IMR-90 (cell line): Measurements from ENCODE around the gene ELL. TPM values are rescaled to one million over a fixed set of nuclear protein-coding genes. Genes with fewer than 3 reads are reported as not detected.

Experiments
- ATAC-seq: fragments of 200-7000 bp; cut with Tn5 transposase; 2 replicates; pipeline ENCODE4 v1.9.1; 2020; ENCODE audit warnings: low read depth, mild to moderate bottlenecking, moderate library complexity
- BruUV-seq: library from RNA; stranded (reverse); fragments of 400-500 nt; replicated peaks from 2 replicates; lab custom pipeline; 2021; lab: Mats Ljungman, UMichigan
- CTCF ChIA-PET: fragments of 300-600 bp; formaldehyde crosslinking; extraction: SDS; loops from one replicate; lab custom pipeline; 2021; ENCODE audit warnings: antibody characterized with exemption; lab: Yijun Ruan, JAX
- POLR2A ChIA-PET: fragments of 300-600 bp; sonication (Branson Sonifier 250); formaldehyde crosslinking; loops from one replicate; lab custom pipeline; 2022; ENCODE audit warnings: antibody characterized with exemption; ENCODE audit not compliant: unreplicated experiment; lab: Charles Lee
- DNase-seq: peaks from one replicate; pipeline ENCODE4 v3.0.0; 2013
- H2AFZ ChIP-seq: replicated peaks from 2 replicates; pipeline ENCODE3; 2013; ENCODE audit warnings: low read length, mild to moderate bottlenecking; ENCODE audit not compliant: poor library complexity
- H2AK5ac ChIP-seq: 2 replicates; pipeline ENCODE4 v1.6.1; 2013; ENCODE audit warnings: low read depth, low read length, inconsistent platforms
- H2AK9ac ChIP-seq: replicated peaks from 2 replicates; pipeline ENCODE3; 2013; ENCODE audit warnings: mild to moderate bottlenecking, low read depth, low read length, moderate library complexity; ENCODE audit not compliant: poor library complexity
- H2BK120ac ChIP-seq: 2 replicates; pipeline ENCODE4 v1.6.1; 2013; ENCODE audit warnings: low read depth, low read length, inconsistent platforms
- H2BK15ac ChIP-seq: 3 replicates; pipeline ENCODE4 v1.6.1; 2013; ENCODE audit warnings: low read depth, low read length, inconsistent platforms
- H2BK20ac ChIP-seq: 2 replicates; pipeline ENCODE4 v1.6.1; 2013; ENCODE audit warnings: low read depth, mild to moderate bottlenecking, inconsistent platforms, low read length, moderate library complexity
- H2BK5ac ChIP-seq: 2 replicates; pipeline ENCODE4 v1.6.1; 2013; ENCODE audit warnings: mild to moderate bottlenecking, low read depth, low read length, inconsistent platforms; ENCODE audit not compliant: poor library complexity, severe bottlenecking
- H3K14ac ChIP-seq: replicated peaks from 2 replicates; pipeline ENCODE4 v1.6.1; 2013; ENCODE audit warnings: low read depth, low read length, inconsistent platforms
- H3K18ac ChIP-seq: 2 replicates; pipeline ENCODE4 v1.6.1; 2013; ENCODE audit warnings: low read depth, low read length, control low read depth
- H3K23ac ChIP-seq: 2 replicates; pipeline ENCODE4 v1.6.1; 2013; ENCODE audit warnings: low read depth, low read length, inconsistent platforms
- H3K27ac ChIP-seq: 2 replicates; pipeline ENCODE4 v1.5.1; 2013; ENCODE audit warnings: mild to moderate bottlenecking, control low read depth, low read length; ENCODE audit not compliant: insufficient read depth
- H3K27me3 ChIP-seq: 2 replicates; pipeline ENCODE4 v1.6.1; 2013; ENCODE audit warnings: low read length; ENCODE audit not compliant: control insufficient read depth, insufficient read depth
- H3K36me3 ChIP-seq: 2 replicates; pipeline ENCODE4 v1.6.1; 2013; ENCODE audit warnings: low read length, mixed read lengths; ENCODE audit not compliant: control insufficient read depth, insufficient read depth
- H3K4ac ChIP-seq: 2 replicates; pipeline ENCODE4 v1.6.1; 2013; ENCODE audit warnings: low read depth, low read length, inconsistent platforms
- H3K4me1 ChIP-seq: 2 replicates; pipeline ENCODE4 v1.6.1; 2013; ENCODE audit warnings: low read length, mixed read lengths; ENCODE audit not compliant: control insufficient read depth, insufficient read depth
- H3K4me2 ChIP-seq: 2 replicates; pipeline ENCODE4 v1.6.1; 2013; ENCODE audit warnings: low read depth, mild to moderate bottlenecking, control low read depth, low read length, moderate library complexity
- H3K4me3 ChIP-seq: 2 replicates; pipeline ENCODE4 v1.5.1; 2013; ENCODE audit warnings: low read depth, mild to moderate bottlenecking, control low read depth, low read length, moderate library complexity; ENCODE audit not compliant: insufficient read depth
- H3K56ac ChIP-seq: 2 replicates; pipeline ENCODE4 v1.6.1; 2013; ENCODE audit warnings: low read length, inconsistent platforms; ENCODE audit not compliant: insufficient read depth; ENCODE audit errors: extremely low read depth
- H3K79me1 ChIP-seq, 2 experiments: 2 replicates each; pipeline ENCODE4 v1.6.1; 2013; ENCODE audit warnings: low read length in 2 of 2, inconsistent platforms in 1 of 2, low read depth in 1 of 2
- H3K9ac ChIP-seq: 2 replicates; pipeline ENCODE4 v1.6.1; 2013; ENCODE audit warnings: low read depth, low read length, control low read depth
- H3K9me1 ChIP-seq: 2 replicates; pipeline ENCODE4 v1.6.1; 2013; ENCODE audit warnings: low read length, inconsistent platforms; ENCODE audit not compliant: insufficient read depth
- H3K9me3 ChIP-seq: 2 replicates; pipeline ENCODE4 v1.6.1; 2013; ENCODE audit warnings: low read length; ENCODE audit not compliant: control insufficient read depth, insufficient read depth
- H4K20me1 ChIP-seq: 2 replicates; pipeline ENCODE4 v1.6.1; 2013; ENCODE audit warnings: low read length, inconsistent platforms; ENCODE audit not compliant: insufficient read depth
- H4K5ac ChIP-seq: 2 replicates; pipeline ENCODE4 v1.6.1; 2013; ENCODE audit warnings: mild to moderate bottlenecking, low read depth, low read length, control low read depth
- H4K8ac ChIP-seq, 2 experiments: 2 replicates each; pipeline ENCODE4 v1.6.1; 2013; ENCODE audit warnings: low read depth in 2 of 2, low read length in 2 of 2, control low read depth in 1 of 2, inconsistent platforms in 1 of 2
- H4K91ac ChIP-seq: 2 replicates; pipeline ENCODE4 v1.6.1; 2013; ENCODE audit warnings: low read depth, low read length, inconsistent platforms; ENCODE audit not compliant: insufficient read depth
- BHLHE40 ChIP-seq: fragments of 150-350 bp; IDR thresholded peaks from 2 replicates; pipeline ENCODE4 v1.6.1; 2016; ENCODE audit warnings: mild to moderate bottlenecking, low read depth, low read length
- CEBPB ChIP-seq: IDR thresholded peaks from 2 replicates; pipeline ENCODE4 v1.6.1; 2012; ENCODE audit warnings: low read depth, low read length, improper control_type of control experiment
- CHD1 ChIP-seq: IDR thresholded peaks from 2 replicates; pipeline ENCODE4 v1.6.1; 2012; ENCODE audit warnings: low read depth, low read length, improper control_type of control experiment
- ELK1 ChIP-seq: fragments of 150-350 bp; IDR thresholded peaks from 2 replicates; pipeline ENCODE4 v1.6.1; 2016; ENCODE audit warnings: low read depth, mild to moderate bottlenecking, low read length, moderate library complexity, borderline replicate concordance
- FOS ChIP-seq: fragments of 150-350 bp; IDR thresholded peaks from 2 replicates; pipeline ENCODE4 v1.6.1; 2016; ENCODE audit warnings: low read depth, low read length
- MXI1 ChIP-seq: IDR thresholded peaks from 2 replicates; pipeline ENCODE4 v1.6.1; 2012; ENCODE audit warnings: low read depth, mild to moderate bottlenecking, low read length, moderate library complexity, borderline replicate concordance
- NFE2L2 ChIP-seq: fragments of 150-350 bp; IDR thresholded peaks from 2 replicates; pipeline ENCODE4 v1.6.1; 2016; ENCODE audit warnings: low read depth, mild to moderate bottlenecking, low read length
- POLR2A ChIP-seq: IDR thresholded peaks from 2 replicates; pipeline ENCODE4 v1.6.1; 2012; ENCODE audit warnings: mild to moderate bottlenecking, low read depth, low read length
- RAD21 ChIP-seq: IDR thresholded peaks from 2 replicates; pipeline ENCODE4 v1.6.1; 2012; ENCODE audit warnings: low read length, improper control_type of control experiment
- RCOR1 ChIP-seq: IDR thresholded peaks from 2 replicates; pipeline ENCODE4 v1.6.1; 2012; ENCODE audit warnings: mild to moderate bottlenecking, low read length, improper control_type of control experiment; ENCODE audit not compliant: insufficient replicate concordance
- SMC3 ChIP-seq: fragments of 150-350 bp; IDR thresholded peaks from 2 replicates; pipeline ENCODE4 v1.6.1; 2016; ENCODE audit warnings: low read depth, mild to moderate bottlenecking, antibody characterized with exemption, low read length, moderate library complexity
- WGBS, 2 experiments: methylation state at CpG; one replicate each; pipeline versions ENCODE4 v1.1.5 to v1.1.7; 2013; ENCODE audit warnings: missing lambda C conversion rate in 2 of 2; ENCODE audit not compliant: insufficient read length in 1 of 2; ENCODE audit errors: extremely low coverage in 2 of 2; 5-methylcytosine and 5-hydroxymethylcytosine counted together
- dilution Hi-C: fragments of 300-500 bp; cut with HindIII; formaldehyde crosslinking; loops from one replicate; pipeline ENCODE4 v1.14.3; 2018; ENCODE audit warnings: low sequenced_read_pairs; ENCODE audit not compliant: unreplicated experiment
- in situ Hi-C: fragments of 300-500 bp; cut with MboI; formaldehyde crosslinking; loops from 3 replicates; pipeline ENCODE4 v1.14.3; 2019; ENCODE audit warnings: low sequenced_read_pairs, inconsistent platforms, mixed read lengths
- intact Hi-C: fragments of 100-400 bp; cut with micrococcal nuclease; formaldehyde crosslinking; loops from 2 replicates; pipeline ENCODE4 v1.10.0; 2022
- polyA plus RNA-seq, 3 experiments: library from polyadenylated mRNA; depleted of rRNA; stranded (reverse); fragments of >200 nt; gene quantifications; 2 replicates each; pipeline ENCODE4 v1.2.3, GENCODE V29; 2012; ENCODE audit warnings: low replicate concordance in 1 of 3
- total RNA-seq: library from RNA; depleted of rRNA; stranded (reverse); fragments of >200 nt; gene quantifications from 2 replicates; pipeline ENCODE4 v1.2.3, GENCODE V29; 2012
- TF ChIP-seq, protein P1 (sequence below): fragments of 150-350 bp; IDR thresholded peaks from 2 replicates; pipeline ENCODE4 v1.6.1; 2017; ENCODE audit warnings: mild to moderate bottlenecking, antibody characterized with exemption, low read length, low read depth

ELL gene
- total and polyA plus RNA-seq, 2 of the 4 experiments (the other 2 are of a cell fraction) = 6.3 to 13.1 TPM

DNA sequence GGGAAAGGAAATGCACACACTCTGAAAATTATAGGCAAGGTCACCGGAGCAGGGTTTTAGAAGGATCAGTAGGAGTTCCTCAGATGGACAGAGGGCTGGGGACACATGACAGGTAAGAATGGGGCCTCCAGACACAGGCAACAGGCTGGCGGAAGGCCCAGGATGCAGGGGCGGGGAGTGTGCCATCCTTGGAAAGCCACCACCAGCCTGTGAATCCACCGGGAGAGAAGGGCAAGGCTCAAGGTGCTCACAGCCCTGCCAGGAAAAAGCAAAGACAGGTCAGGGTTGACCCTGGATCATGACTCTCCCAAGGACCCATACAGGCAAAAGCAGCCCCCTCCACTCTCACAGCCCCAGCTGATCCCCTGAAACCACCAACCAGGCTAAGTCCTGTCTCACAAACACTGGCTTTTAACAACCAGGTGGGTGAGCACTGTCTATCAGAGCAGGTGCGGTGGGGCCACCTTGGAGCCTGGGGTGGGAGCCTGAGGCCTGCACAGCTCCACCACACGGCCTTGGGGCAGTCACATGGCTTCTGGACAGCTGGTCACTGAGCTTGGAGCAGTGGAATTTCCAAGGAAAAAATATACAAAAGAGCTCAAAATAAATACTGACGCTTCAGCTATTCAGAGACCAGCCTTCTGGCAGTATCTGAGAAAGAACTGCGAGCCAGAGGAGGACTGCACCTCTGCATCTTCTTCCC lies 48.7 kb downstream of the ELL start (continued):
- TF ChIP-seq MXI1 (no peak; the same call in 1 of the 2 replicates), CEBPB (no peak)

- Histone ChIP-seq H3K14ac (no peak overlapping the region), H4K8ac (no peak overlapping the region), H3K4ac (peak overlapping the region; percentile 48; the same call in 1 of the 2 replicates), H3K27me3 (no peaks in the 10 kb centered on the region), H3K4me3 (no peak overlapping the region), H2AFZ (no peak overlapping the region), H3K56ac (no peak overlapping the region), H2BK120ac (no peak overlapping the region), H4K5ac (no peak overlapping the region), H3K9me3 (no peaks in the 10 kb centered on the region), H3K4me1 (peaks cover 25% of the 10 kb centered on the region), H4K91ac (no peak overlapping the region), H3K18ac (no peak overlapping the region), H3K4me2 (no peak overlapping the region), H3K9ac (no peak overlapping the region), H4K20me1 (peaks cover 88% of the 10 kb centered on the region), H3K9me1 (peaks cover 26% of the 10 kb centered on the region), H2BK5ac (no peak overlapping the region), H3K27ac (no peak overlapping the region), H3K23ac (no peak overlapping the region), H3K36me3 (peaks cover 10% of the 10 kb centered on the region; the same call in 1 of the 2 replicates), H2AK9ac (no peak overlapping the region), H2BK20ac (no peak overlapping the region), H2BK15ac (no peak overlapping the region), H2AK5ac (no peak overlapping the region), H3K79me1 (peaks cover 31 to 95% of the 10 kb centered on the region in 2 experiments)
- in situ Hi-C loops (no loop called here), intact Hi-C loops (loop anchor here (1.0 kb wide), 1 partner anchor 50 kb away; no protein-coding TSS in a partner anchor), dilution Hi-C loops (no loop called here)
- DNase-seq (no peak), ATAC-seq (no peak)
- TF ChIP-seq ELK1 = no peak
- no peak for TF ChIP-seq MXI1
- no peak for TF ChIP-seq RCOR1
- TF ChIP-seq SMC3 = no peak
- TF ChIP-seq NFE2L2 = no peak
- TF ChIP-seq BHLHE40 = no peak
- TF ChIP-seq RAD21 = no peak
- no peak for TF ChIP-seq POLR2A
- TF ChIP-seq, protein P1, sequence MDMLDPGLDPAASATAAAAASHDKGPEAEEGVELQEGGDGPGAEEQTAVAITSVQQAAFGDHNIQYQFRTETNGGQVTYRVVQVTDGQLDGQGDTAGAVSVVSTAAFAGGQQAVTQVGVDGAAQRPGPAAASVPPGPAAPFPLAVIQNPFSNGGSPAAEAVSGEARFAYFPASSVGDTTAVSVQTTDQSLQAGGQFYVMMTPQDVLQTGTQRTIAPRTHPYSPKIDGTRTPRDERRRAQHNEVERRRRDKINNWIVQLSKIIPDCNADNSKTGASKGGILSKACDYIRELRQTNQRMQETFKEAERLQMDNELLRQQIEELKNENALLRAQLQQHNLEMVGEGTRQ = no peak
- no peak for TF ChIP-seq FOS
- TF ChIP-seq CHD1 = no peak
- no TSS peak for BruUV-seq
- CTCF ChIA-PET = no interaction called here
- no CpG with 5 or more reads among the region's 2 CpGs for whole genome bisulfite sequencing, 2 experiments
- POLR2A ChIA-PET = no interaction called here
These were observed 51.1 kb downstream of the ELL start for GRCh38 chr19:18470787-18471186.
